ENCODE results near the gene SLC6A12.

Gene SLC6A12

DNA sequence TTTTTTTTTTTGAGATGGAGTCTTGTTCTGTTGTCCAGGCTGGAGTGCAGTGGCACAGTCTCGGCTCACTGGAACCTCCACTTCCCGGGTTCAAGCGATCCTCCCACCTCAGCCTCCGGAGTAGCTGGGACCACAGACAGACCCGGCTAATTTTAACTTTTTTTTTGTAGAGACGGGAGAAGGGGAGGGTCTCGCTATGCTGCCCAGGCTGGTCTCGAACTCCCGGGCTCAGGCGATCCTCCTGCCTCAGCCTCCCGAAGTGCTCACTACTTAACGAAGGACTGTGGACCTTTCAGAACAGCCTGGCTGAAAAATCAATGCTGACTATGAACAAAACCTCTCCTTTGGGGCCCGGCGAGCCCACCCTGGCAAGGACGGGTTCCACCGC, 10.9 kb downstream of the SLC6A12 start:
- no peak overlapping the region for H3K27ac Mint-ChIP-seq
- ATAC-seq (no peak), DNase-seq (no peak)
- H3K4me3 Mint-ChIP-seq: no peak overlapping the region
- H3K36me3 Mint-ChIP-seq (ENCODE audit: low read depth): no peaks in the 10 kb centered on the region
- H3K27me3 Mint-ChIP-seq: peaks cover 39% of the 10 kb centered on the region
- H3K4me1 Mint-ChIP-seq: no peaks in the 10 kb centered on the region
- H3K9me3 Mint-ChIP-seq: no peaks in the 10 kb centered on the region

DNA sequence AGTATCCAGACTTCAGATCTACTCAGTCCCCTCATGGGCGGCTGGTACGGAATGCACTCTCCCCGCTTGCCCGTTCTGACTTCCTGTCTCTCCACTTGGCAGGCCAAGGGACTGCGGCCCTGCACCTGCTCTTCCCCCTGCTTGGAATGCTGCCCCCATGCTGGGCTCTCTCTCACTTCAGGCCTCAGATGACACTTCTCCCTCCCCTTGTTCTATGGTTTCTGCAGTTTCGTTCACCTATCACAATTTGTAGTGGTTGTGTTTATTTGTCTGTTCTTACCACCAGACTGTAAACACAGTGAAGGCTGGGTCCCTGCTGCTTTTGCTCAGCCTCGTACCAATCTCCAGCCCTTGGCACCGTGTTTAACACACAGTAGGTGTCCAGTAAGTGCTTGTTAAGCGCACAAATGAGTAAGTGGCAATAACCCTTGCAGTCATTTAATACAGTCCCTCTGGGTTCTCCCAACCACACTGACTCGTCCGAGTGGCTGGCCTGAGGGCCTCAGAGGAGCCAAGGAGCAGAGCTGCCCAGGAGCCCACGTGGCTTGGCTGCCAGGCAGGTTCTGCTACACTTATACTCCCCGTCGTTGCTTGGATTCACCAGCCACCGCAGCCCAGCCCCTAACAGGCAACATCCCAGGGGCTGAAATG, 11.8 kb downstream of the SLC6A12 start:
- Mint-ChIP-seq H3K36me3 (ENCODE audit: low read depth) (no peaks in the 10 kb centered on the region), H3K27me3 (peaks cover 42% of the 10 kb centered on the region), H3K9me3 (no peaks in the 10 kb centered on the region), H3K4me1 (no peaks in the 10 kb centered on the region), H3K4me3 (no peak overlapping the region), H3K27ac (no peak overlapping the region)
- ATAC-seq: no peak
- DNase-seq: no peak

DNA sequence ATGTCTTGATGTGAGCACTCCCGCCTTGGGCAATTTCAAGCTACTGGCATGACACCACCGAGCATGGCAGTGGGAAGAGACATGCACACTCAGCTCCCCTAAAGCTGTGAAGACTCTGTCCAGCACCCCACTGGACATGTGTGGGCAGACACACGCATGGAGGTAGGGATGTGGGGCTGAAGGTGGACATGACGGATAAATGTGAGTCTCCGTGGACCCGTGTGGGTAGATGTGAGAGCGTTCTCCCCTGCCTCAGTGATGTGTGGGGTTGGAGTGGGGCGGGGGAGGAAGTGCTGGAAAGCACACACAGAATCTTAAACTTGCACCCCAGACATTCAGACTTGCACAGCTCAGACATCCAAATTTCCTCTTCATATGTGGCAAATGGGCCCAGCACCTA, 12.6 kb downstream of the SLC6A12 start:
- H3K27me3 Mint-ChIP-seq: peaks cover 40% of the 10 kb centered on the region
- no peak for ATAC-seq
- no peaks in the 10 kb centered on the region for H3K36me3 Mint-ChIP-seq (ENCODE audit: low read depth)
- no peak overlapping the region for H3K4me3 Mint-ChIP-seq
- no peaks in the 10 kb centered on the region for H3K9me3 Mint-ChIP-seq
- H3K4me1 Mint-ChIP-seq: no peaks in the 10 kb centered on the region
- no peak for DNase-seq
- H3K27ac Mint-ChIP-seq: no peak overlapping the region

DNA sequence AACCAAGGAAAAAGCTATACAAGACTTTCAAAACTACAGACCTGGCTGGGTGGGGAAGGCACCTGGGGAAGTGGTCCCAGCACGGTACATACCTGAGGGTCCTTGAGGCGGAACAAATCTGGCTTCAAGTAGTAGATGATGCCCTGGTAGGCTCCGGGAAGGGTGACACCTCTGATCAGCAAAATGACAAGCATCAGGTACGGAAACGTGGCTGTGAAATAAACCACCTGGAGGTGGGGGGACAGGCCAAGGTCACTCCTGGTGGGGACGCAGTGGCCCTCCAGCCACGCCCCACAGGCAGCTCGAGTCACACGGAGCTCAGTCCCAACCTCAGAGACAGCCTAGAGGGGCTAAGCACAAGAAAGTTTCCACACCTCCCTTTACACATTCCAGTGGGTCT, 15.3 kb downstream of the SLC6A12 start:
- Mint-ChIP-seq H3K27ac (no peak overlapping the region), H3K27me3 (peaks cover 28% of the 10 kb centered on the region), H3K4me1 (no peaks in the 10 kb centered on the region), H3K36me3 (ENCODE audit: low read depth) (no peaks in the 10 kb centered on the region), H3K4me3 (no peak overlapping the region), H3K9me3 (no peaks in the 10 kb centered on the region)
- no peak for DNase-seq
- no peak for ATAC-seq

DNA sequence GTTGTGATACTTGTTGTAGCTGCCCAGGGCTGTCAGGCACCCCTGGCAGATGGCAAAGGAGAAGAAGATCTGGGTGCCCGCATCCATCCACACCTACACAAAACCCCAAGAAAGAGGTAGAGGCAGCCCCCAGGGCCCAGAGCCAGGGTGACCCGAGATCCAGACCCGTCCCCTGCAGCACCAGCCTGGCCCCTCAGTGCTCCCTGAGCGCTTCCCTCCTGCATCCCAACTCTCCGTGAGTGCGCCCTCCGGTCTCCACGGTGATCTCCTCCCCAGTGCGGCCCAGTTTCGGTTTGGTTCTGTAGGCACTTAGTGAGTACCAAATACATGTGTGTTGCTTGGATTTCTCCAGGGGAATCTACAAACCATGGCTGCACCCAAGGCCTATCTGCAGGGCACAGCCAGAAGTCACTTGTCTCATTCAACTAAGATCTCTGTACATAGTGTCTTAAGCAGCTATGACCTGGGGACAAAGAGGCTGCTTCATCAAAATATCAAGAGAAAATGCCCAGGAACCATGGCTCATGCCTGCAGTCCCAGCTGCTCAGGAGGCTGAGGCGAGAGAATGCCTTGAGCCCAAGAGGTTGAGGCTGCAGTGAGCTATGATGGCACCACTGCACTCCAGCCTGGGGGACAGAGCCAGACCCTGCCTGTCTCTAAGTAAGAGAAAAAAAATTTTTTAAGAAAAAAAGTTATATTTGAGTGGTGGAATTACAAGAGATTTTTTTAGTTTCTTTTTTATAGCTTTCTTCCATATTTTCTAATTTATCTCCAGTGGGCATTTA, 15.9 kb downstream of the SLC6A12 start:
- no peaks in the 10 kb centered on the region for H3K36me3 Mint-ChIP-seq (ENCODE audit: low read depth)
- no peak overlapping the region for H3K4me3 Mint-ChIP-seq
- no peak overlapping the region for H3K27ac Mint-ChIP-seq
- H3K9me3 Mint-ChIP-seq: no peaks in the 10 kb centered on the region
- ATAC-seq (no peak), DNase-seq (no peak)
- H3K4me1 Mint-ChIP-seq: no peaks in the 10 kb centered on the region
- peaks cover 27% of the 10 kb centered on the region for H3K27me3 Mint-ChIP-seq

DNA sequence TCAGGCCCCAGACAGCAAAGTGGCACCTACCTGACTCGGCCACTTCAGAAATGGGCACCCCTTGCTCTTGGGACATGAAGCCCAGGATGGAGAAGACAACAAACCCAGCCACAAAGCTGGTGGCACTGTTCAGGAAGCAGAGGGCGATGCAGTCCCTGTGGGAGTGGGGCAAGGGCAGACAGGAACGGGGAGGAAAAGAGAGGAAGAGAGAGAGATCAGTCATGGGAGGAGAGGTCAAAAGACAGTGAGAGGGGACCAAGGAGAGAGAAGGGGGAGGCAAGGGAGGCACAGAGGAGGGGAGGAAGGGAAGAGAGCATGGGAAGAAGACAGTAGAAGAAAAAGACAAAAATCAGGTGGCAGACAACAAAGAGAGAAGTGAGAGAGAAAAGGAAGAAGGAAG, 16.6 kb downstream of the SLC6A12 start:
- no peak overlapping the region for H3K4me3 Mint-ChIP-seq
- no peaks in the 10 kb centered on the region for H3K9me3 Mint-ChIP-seq
- no peaks in the 10 kb centered on the region for H3K4me1 Mint-ChIP-seq
- peaks cover 24% of the 10 kb centered on the region for H3K27me3 Mint-ChIP-seq
- ATAC-seq (no peak), DNase-seq (no peak)
- no peaks in the 10 kb centered on the region for H3K36me3 Mint-ChIP-seq (ENCODE audit: low read depth)
- no peak overlapping the region for H3K27ac Mint-ChIP-seq

DNA sequence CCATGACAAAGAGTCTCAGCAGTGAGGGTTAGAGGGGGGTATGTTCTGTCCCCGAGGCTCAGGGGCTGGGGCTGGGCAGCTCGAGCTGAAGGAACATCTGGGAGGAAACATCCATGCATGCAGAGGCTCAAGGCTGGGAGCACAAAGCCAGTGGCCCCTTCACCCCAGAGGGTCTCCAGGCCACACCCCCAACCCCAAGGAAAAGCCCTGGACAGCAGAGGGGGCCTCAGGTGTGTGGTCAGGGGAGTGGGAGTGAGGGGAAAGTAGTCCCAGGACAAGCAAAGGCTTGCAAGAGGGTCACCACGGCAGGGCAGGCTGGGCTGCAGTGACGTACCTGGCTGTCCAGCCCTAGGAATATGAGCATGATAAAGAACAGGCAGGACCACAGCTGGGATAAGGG, 17.5 kb downstream of the SLC6A12 start:
- peaks cover 17% of the 10 kb centered on the region for H3K27me3 Mint-ChIP-seq
- no peaks in the 10 kb centered on the region for H3K9me3 Mint-ChIP-seq
- no peak overlapping the region for H3K27ac Mint-ChIP-seq
- H3K4me3 Mint-ChIP-seq: no peak overlapping the region
- H3K36me3 Mint-ChIP-seq (ENCODE audit: low read depth): no peaks in the 10 kb centered on the region
- ATAC-seq (no peak), DNase-seq (no peak)
- no peaks in the 10 kb centered on the region for H3K4me1 Mint-ChIP-seq

DNA sequence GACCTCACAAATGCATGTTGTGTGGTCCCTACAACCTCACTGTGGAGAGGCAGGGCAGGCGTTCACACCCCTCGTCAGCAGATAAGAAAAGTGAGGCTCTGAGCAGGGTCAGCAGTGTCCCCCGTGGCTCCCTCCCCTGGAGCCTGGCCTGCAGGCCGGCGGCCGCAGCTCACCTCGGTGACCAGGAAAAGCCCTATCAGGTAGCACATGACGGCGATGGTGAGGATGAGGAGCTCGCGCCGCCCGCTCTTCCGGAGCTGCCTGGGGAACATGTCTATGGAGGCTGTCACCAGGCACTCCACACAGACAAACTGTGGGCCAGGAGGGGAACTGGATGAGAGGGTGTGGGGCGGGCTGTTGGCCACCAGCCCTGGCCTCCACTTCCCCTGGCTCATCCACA, 18.0 kb downstream of the SLC6A12 start:
- ATAC-seq (no peak), DNase-seq (no peak)
- no peaks in the 10 kb centered on the region for H3K9me3 Mint-ChIP-seq
- H3K36me3 Mint-ChIP-seq (ENCODE audit: low read depth): no peaks in the 10 kb centered on the region
- H3K27me3 Mint-ChIP-seq: peaks cover 12% of the 10 kb centered on the region
- H3K4me1 Mint-ChIP-seq: no peaks in the 10 kb centered on the region
- H3K27ac Mint-ChIP-seq: no peak overlapping the region
- no peak overlapping the region for H3K4me3 Mint-ChIP-seq

DNA sequence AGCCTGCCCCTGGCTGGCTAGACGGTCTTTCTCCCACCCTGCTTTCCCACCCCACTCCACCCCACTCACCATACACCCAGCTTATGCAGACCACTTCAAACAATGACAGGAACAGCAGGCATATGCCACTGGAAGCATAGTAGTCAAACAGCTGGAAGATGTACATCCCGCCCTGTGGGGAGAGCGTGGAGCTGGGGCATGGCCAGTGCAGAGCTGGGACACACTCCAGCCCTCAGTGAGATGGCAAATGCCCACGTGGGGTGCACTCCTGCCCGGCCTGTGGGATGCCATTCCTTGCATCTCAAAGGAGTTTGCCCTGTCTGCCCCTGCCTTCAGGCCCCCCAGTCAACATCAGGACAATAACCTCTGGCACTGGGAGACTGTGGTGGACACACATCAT, 18.8 kb downstream of the SLC6A12 start:
- Mint-ChIP-seq H3K27me3 (peaks cover 12% of the 10 kb centered on the region), H3K4me1 (no peaks in the 10 kb centered on the region), H3K9me3 (no peaks in the 10 kb centered on the region), H3K4me3 (no peak overlapping the region), H3K36me3 (ENCODE audit: low read depth) (no peaks in the 10 kb centered on the region), H3K27ac (no peak overlapping the region)
- DNase-seq (no peak), ATAC-seq (no peak)

DNA sequence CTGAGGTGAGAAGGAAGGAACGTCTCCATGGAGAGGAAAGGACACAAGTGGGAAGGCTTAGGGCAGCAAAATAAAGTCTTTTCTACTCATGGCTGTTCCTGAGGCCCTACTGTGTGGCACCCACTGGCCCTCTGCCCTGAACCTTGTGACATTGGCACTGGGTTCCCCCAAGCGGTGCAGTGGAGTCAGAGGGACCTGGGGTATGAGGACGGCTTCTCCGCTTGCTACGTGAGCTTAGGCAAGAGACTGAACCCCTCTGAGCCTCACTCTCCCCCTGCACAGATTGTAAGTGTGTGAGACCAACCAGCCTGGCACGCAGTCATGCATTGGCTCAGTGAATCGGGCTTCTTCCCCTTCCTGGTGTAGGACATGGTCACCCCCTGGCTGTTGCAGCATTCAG, 19.7 kb downstream of the SLC6A12 start:
- Mint-ChIP-seq H3K4me3 (no peak overlapping the region), H3K27me3 (peaks cover 18% of the 10 kb centered on the region), H3K36me3 (ENCODE audit: low read depth) (no peaks in the 10 kb centered on the region), H3K27ac (no peak overlapping the region), H3K9me3 (no peaks in the 10 kb centered on the region), H3K4me1 (no peaks in the 10 kb centered on the region)
- peak; percentile 6 for ATAC-seq
- no peak for DNase-seq

DNA sequence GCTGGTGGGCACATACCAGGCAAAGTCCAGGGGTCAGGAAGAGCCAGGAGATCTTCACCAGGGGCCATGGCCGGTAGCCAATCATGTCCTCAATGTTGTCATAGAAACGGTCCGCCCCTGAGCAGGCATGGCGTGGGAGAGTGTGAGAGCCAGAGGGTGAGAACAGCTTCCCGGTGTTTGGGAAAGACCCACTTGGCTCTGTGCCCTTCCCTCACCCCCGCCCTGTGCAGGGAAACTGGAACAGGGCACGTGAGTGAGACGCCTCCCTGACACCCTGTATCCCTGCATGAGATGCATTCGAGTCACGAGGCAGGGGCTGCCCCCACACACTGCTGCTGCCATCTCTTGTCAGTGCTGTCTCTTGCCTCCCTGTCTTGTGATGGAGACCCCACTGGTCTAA, 20.7 kb downstream of the SLC6A12 start:
- Mint-ChIP-seq H3K36me3 (ENCODE audit: low read depth) (no peaks in the 10 kb centered on the region), H3K9me3 (no peaks in the 10 kb centered on the region), H3K4me3 (no peak overlapping the region), H3K4me1 (peaks cover 1% of the 10 kb centered on the region), H3K27me3 (peaks cover 19% of the 10 kb centered on the region), H3K27ac (no peak overlapping the region)
- DNase-seq (no peak), ATAC-seq (no peak)

DNA sequence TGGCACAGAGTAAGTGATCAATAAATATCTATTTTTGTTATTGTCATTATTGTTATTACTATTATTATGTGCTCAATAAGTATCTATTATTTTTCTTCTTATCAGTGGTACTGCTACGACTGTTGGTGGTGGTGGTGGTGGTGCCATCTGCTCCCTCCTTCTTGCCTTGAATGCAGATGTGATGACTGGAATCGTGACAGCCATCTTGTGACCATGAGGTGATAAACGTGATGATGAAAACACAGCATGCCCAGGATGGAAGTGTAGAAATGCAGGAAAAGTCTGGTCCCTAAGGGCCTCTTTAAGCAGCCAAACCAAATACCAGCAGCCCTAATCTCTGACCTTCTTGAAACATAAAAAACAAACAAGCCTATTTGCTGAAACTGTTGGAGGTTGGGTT, 22.4 kb downstream of the SLC6A12 start:
- H3K4me1 Mint-ChIP-seq: peaks cover 1% of the 10 kb centered on the region
- ATAC-seq (no peak), DNase-seq (no peak)
- H3K27me3 Mint-ChIP-seq: peaks cover 16% of the 10 kb centered on the region
- no peak overlapping the region for H3K4me3 Mint-ChIP-seq
- no peak overlapping the region for H3K27ac Mint-ChIP-seq
- H3K9me3 Mint-ChIP-seq: no peaks in the 10 kb centered on the region
- no peaks in the 10 kb centered on the region for H3K36me3 Mint-ChIP-seq (ENCODE audit: low read depth)

DNA sequence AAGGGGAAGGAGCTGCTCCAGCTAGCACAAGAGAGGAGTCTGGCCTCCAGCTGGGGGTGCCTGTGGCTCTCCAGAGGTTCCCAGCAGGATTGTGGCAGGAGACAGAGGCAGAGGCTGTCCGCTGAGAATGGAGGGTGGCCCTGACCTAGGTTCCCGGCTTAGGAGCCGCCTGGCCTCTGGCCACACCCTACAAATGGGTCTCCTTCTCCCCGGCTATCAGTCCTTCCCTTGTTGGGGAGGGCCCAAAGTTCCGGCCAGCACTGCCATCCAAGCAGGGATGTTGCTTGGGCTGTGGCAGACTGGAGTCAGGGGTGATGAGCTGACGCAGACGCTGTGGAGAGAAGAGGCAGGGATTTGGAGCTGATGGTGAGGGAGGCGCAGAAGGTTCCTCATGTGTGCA, 23.1 kb downstream of the SLC6A12 start:
- no peak for ATAC-seq
- no peak overlapping the region for H3K27ac Mint-ChIP-seq
- peaks cover 16% of the 10 kb centered on the region for H3K27me3 Mint-ChIP-seq
- H3K4me1 Mint-ChIP-seq: peaks cover 1% of the 10 kb centered on the region
- H3K4me3 Mint-ChIP-seq: no peak overlapping the region
- no peaks in the 10 kb centered on the region for H3K9me3 Mint-ChIP-seq
- no peak for DNase-seq
- H3K36me3 Mint-ChIP-seq (ENCODE audit: low read depth): no peaks in the 10 kb centered on the region

DNA sequence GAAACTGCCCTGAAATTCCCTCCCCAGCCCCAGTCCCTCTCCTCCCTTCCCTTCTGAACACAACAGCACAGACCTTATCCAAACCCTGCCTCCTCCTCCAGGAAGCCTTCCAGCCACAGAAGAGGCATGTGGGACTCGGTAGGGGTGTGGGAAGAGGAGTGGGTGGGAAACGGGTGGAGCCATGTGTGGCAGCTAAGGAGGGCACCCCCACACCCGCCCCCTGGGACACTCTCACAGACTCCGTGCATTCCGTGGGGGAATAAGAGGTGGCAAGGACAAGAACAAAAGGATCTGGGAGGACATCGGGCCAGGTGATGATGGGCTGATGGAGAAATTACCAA, 24.4 kb downstream of the SLC6A12 start:
- ATAC-seq (no peak), DNase-seq (no peak)
- H3K36me3 Mint-ChIP-seq (ENCODE audit: low read depth): no peaks in the 10 kb centered on the region
- no peak overlapping the region for H3K27ac Mint-ChIP-seq
- no peaks in the 10 kb centered on the region for H3K9me3 Mint-ChIP-seq
- H3K27me3 Mint-ChIP-seq: peaks cover 25% of the 10 kb centered on the region
- H3K4me3 Mint-ChIP-seq: no peak overlapping the region
- peaks cover 3% of the 10 kb centered on the region for H3K4me1 Mint-ChIP-seq

DNA sequence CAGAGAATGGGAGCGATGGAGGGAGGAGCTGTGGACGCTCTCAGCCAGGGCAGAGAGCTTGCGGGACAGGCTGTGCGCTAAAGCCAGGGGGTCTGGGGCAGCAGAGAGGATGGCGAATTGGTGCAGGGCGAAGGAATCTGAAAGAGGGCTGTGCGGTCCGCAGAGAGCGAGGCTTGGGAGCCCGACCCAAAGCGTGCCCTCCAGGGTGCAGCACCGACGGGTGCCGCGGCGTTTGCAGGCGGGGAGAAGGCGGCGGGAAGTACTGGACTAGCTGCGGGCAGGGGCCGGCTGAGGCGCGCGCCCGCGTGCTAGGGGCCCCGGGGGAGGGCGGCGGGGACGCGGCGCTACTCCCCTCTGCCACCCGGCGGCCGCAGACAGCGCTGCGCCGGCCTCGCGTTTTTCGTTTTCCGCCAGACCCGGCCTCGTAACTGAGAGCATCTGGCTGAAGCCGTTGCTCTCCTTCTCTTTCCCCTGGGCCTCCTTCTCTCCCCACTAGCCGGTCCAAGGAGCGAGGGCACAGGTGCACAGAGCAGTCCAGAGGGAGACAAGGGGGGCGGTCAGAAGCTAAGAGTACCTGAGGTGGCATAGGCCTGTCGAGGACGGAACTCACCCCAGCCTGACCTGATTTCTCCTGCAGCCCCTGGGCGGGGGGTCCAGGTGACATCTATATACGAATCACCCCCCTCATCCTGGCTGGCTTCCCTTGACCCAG, 24.9 kb downstream of the SLC6A12 start:
- Mint-ChIP-seq H3K27ac (no peak overlapping the region), H3K36me3 (ENCODE audit: low read depth) (no peaks in the 10 kb centered on the region), H3K4me3 (peak overlapping the region; percentile 66), H3K9me3 (no peaks in the 10 kb centered on the region), H3K4me1 (peaks cover 3% of the 10 kb centered on the region), H3K27me3 (peaks cover 25% of the 10 kb centered on the region)
- peak; percentile 66 for DNase-seq
- ATAC-seq: peak; percentile 71
